ENCODE results near the gene UFD1.
A peak's percentile ranks its signal among the peaks of the same experiment; 100 is the strongest.

The UFD1 gene

GRCh38 chr22:19456541-19456940 lies 22.5 kb downstream of the UFD1 start:
- Histone ChIP-seq H3K9me3 (ENCODE audit: insufficient read depth, low read depth, low read length) (no peaks in the 10 kb centered on the region), H3K27me3 (ENCODE audit: insufficient read depth, low read length) (no peaks in the 10 kb centered on the region), H3K4me1 (ENCODE audit: insufficient read depth, low read length) (no peaks in the 10 kb centered on the region), H3K27ac (ENCODE audit: low read depth, low read length) (no peak overlapping the region), H3K9ac (ENCODE audit: low read depth, low read length) (no peak overlapping the region), H3K4me3 (ENCODE audit: low read length) (no peak overlapping the region), H3K36me3 (ENCODE audit: insufficient read depth, low read length) (peaks cover 88% of the 10 kb centered on the region)
- WGBS: 92% methylated on average over 10 of the region's 10 CpGs

GRCh38 chr22:19455585-19456370 lies 23.2 kb downstream of the UFD1 start:
- Histone ChIP-seq H3K36me3 (ENCODE audit: insufficient read depth, low read length) (peaks cover 88% of the 10 kb centered on the region), H3K27ac (ENCODE audit: low read depth, low read length) (no peak overlapping the region), H3K4me1 (ENCODE audit: insufficient read depth, low read length) (no peaks in the 10 kb centered on the region), H3K4me3 (ENCODE audit: low read length) (no peak overlapping the region), H3K9me3 (ENCODE audit: insufficient read depth, low read depth, low read length) (no peaks in the 10 kb centered on the region), H3K27me3 (ENCODE audit: insufficient read depth, low read length) (no peaks in the 10 kb centered on the region), H3K9ac (ENCODE audit: low read depth, low read length) (no peak overlapping the region)
- WGBS: 91% methylated on average over 4 of the region's 4 CpGs

- H3K27me3 ChIP-seq (ENCODE audit: insufficient read depth, low read length): no peaks in the 10 kb centered on the region
- H3K36me3 ChIP-seq (ENCODE audit: insufficient read depth, low read length): peaks cover 89% of the 10 kb centered on the region
- H3K27ac ChIP-seq (ENCODE audit: low read depth, low read length): no peak overlapping the region
- no peaks in the 10 kb centered on the region for H3K9me3 ChIP-seq (ENCODE audit: insufficient read depth, low read depth, low read length)
- 92% methylated on average over 2 of the region's 2 CpGs for WGBS
- H3K4me1 ChIP-seq (ENCODE audit: insufficient read depth, low read length): no peaks in the 10 kb centered on the region
- no peak overlapping the region for H3K9ac ChIP-seq (ENCODE audit: low read depth, low read length)
- no peak overlapping the region for H3K4me3 ChIP-seq (ENCODE audit: low read length)
These were observed 24.0 kb downstream of the UFD1 start for GRCh38 chr22:19455033-19455432.

- Histone ChIP-seq H3K9ac (ENCODE audit: low read depth, low read length) (no peak overlapping the region), H3K4me3 (ENCODE audit: low read length) (no peak overlapping the region), H3K9me3 (ENCODE audit: insufficient read depth, low read depth, low read length) (no peaks in the 10 kb centered on the region), H3K27ac (ENCODE audit: low read depth, low read length) (no peak overlapping the region), H3K36me3 (ENCODE audit: insufficient read depth, low read length) (peaks cover 94% of the 10 kb centered on the region), H3K27me3 (ENCODE audit: insufficient read depth, low read length) (no peaks in the 10 kb centered on the region), H3K4me1 (ENCODE audit: insufficient read depth, low read length) (no peaks in the 10 kb centered on the region)
- WGBS: 92% methylated on average over 6 of the region's 6 CpGs
These were observed 24.8 kb downstream of the UFD1 start for GRCh38 chr22:19454156-19454555.

GRCh38 chr22:19453718-19454117 lies 25.3 kb downstream of the UFD1 start:
- 97% methylated on average over 5 of the region's 5 CpGs for WGBS
- Histone ChIP-seq H3K36me3 (ENCODE audit: insufficient read depth, low read length) (peaks cover 93% of the 10 kb centered on the region), H3K27me3 (ENCODE audit: insufficient read depth, low read length) (no peaks in the 10 kb centered on the region), H3K9ac (ENCODE audit: low read depth, low read length) (no peak overlapping the region), H3K4me3 (ENCODE audit: low read length) (no peak overlapping the region), H3K4me1 (ENCODE audit: insufficient read depth, low read length) (no peaks in the 10 kb centered on the region), H3K9me3 (ENCODE audit: insufficient read depth, low read depth, low read length) (no peaks in the 10 kb centered on the region), H3K27ac (ENCODE audit: low read depth, low read length) (no peak overlapping the region)

GRCh38 chr22:19451570-19451969 lies 27.4 kb downstream of the UFD1 start:
- WGBS: 93% methylated on average over 4 of the region's 4 CpGs
- no peaks in the 10 kb centered on the region for H3K9me3 ChIP-seq (ENCODE audit: insufficient read depth, low read depth, low read length)
- H3K4me1 ChIP-seq (ENCODE audit: insufficient read depth, low read length): no peaks in the 10 kb centered on the region
- peaks cover under 1% of the 10 kb centered on the region for H3K27me3 ChIP-seq (ENCODE audit: insufficient read depth, low read length)
- H3K4me3 ChIP-seq (ENCODE audit: low read length): no peak overlapping the region
- peaks cover 76% of the 10 kb centered on the region for H3K36me3 ChIP-seq (ENCODE audit: insufficient read depth, low read length)
- no peak overlapping the region for H3K9ac ChIP-seq (ENCODE audit: low read depth, low read length)
- H3K27ac ChIP-seq (ENCODE audit: low read depth, low read length): no peak overlapping the region

- Histone ChIP-seq H3K9ac (ENCODE audit: low read depth, low read length) (no peak overlapping the region), H3K36me3 (ENCODE audit: insufficient read depth, low read length) (peaks cover 66% of the 10 kb centered on the region), H3K9me3 (ENCODE audit: insufficient read depth, low read depth, low read length) (no peaks in the 10 kb centered on the region), H3K4me1 (ENCODE audit: insufficient read depth, low read length) (no peaks in the 10 kb centered on the region), H3K27ac (ENCODE audit: low read depth, low read length) (no peak overlapping the region), H3K4me3 (ENCODE audit: low read length) (no peak overlapping the region), H3K27me3 (ENCODE audit: insufficient read depth, low read length) (peaks cover 6% of the 10 kb centered on the region)
- 88% methylated on average over 8 of the region's 8 CpGs for WGBS
These were observed 28.4 kb downstream of the UFD1 start for GRCh38 chr22:19450363-19451175.

GRCh38 chr22:19449422-19449767 lies 29.6 kb downstream of the UFD1 start:
- peaks cover 65% of the 10 kb centered on the region for H3K36me3 ChIP-seq (ENCODE audit: insufficient read depth, low read length)
- H3K27ac ChIP-seq (ENCODE audit: low read depth, low read length): no peak overlapping the region
- H3K9ac ChIP-seq (ENCODE audit: low read depth, low read length): no peak overlapping the region
- no peaks in the 10 kb centered on the region for H3K9me3 ChIP-seq (ENCODE audit: insufficient read depth, low read depth, low read length)
- no peak overlapping the region for H3K4me3 ChIP-seq (ENCODE audit: low read length)
- 91% methylated on average over 2 of the region's 2 CpGs for WGBS
- no peaks in the 10 kb centered on the region for H3K4me1 ChIP-seq (ENCODE audit: insufficient read depth, low read length)
- peaks cover 6% of the 10 kb centered on the region for H3K27me3 ChIP-seq (ENCODE audit: insufficient read depth, low read length)

- H3K36me3 ChIP-seq (ENCODE audit: insufficient read depth, low read length): peaks cover 65% of the 10 kb centered on the region
- H3K9ac ChIP-seq (ENCODE audit: low read depth, low read length): no peak overlapping the region; the same call in 1 of the 2 replicates
- peaks cover 6% of the 10 kb centered on the region for H3K27me3 ChIP-seq (ENCODE audit: insufficient read depth, low read length)
- no peak overlapping the region for H3K27ac ChIP-seq (ENCODE audit: low read depth, low read length)
- peak overlapping the region; percentile 72 for H3K4me3 ChIP-seq (ENCODE audit: low read length)
- no peaks in the 10 kb centered on the region for H3K9me3 ChIP-seq (ENCODE audit: insufficient read depth, low read depth, low read length)
- H3K4me1 ChIP-seq (ENCODE audit: insufficient read depth, low read length): no peaks in the 10 kb centered on the region
- 83% methylated on average over 5 of the region's 5 CpGs for WGBS
These were observed 30.1 kb downstream of the UFD1 start for GRCh38 chr22:19448739-19449421.

GRCh38 chr22:19448076-19448607 lies 30.9 kb downstream of the UFD1 start:
- Histone ChIP-seq H3K9ac (ENCODE audit: low read depth, low read length) (peak overlapping the region; percentile 83), H3K4me1 (ENCODE audit: insufficient read depth, low read length) (no peaks in the 10 kb centered on the region), H3K27me3 (ENCODE audit: insufficient read depth, low read length) (peaks cover 6% of the 10 kb centered on the region), H3K9me3 (ENCODE audit: insufficient read depth, low read depth, low read length) (no peaks in the 10 kb centered on the region), H3K4me3 (ENCODE audit: low read length) (peak overlapping the region; percentile 72), H3K36me3 (ENCODE audit: insufficient read depth, low read length) (peaks cover 65% of the 10 kb centered on the region), H3K27ac (ENCODE audit: low read depth, low read length) (peak overlapping the region; percentile 77)
- WGBS: 36% methylated on average over 14 of the region's 14 CpGs

Measured in HUES64 (cell line).